HepG2 (cell line): ENCODE data around the gene RECQL5. TPM values are rescaled to one million over a fixed set of nuclear protein-coding genes. Genes with fewer than 3 reads are reported as not detected.
A peak's percentile ranks its signal among the peaks of the same experiment; 100 is the strongest.

Experiments
- AHDC1 ChIP-seq: sonication (generic); formaldehyde crosslinking; IDR thresholded peaks from 2 replicates; pipeline ENCODE4 v1.5.1; 2020; ENCODE audit warnings: mild to moderate bottlenecking, missing genetic modification reagents, borderline replicate concordance
- AHR ChIP-seq: IDR thresholded peaks from 2 replicates; pipeline ENCODE4 v1.6.1; 2018; ENCODE audit warnings: missing genetic modification reagents, missing compliant biosample characterization
- ATF3 ChIP-seq: sonication (generic); formaldehyde crosslinking; IDR thresholded peaks from 2 replicates; pipeline ENCODE4 v1.4.0; 2020; ENCODE audit warnings: missing genetic modification reagents
- EEA1 ChIP-seq: sonication (generic); formaldehyde crosslinking; IDR thresholded peaks from 2 replicates; pipeline ENCODE4 v1.5.1; 2020; ENCODE audit warnings: mild to moderate bottlenecking, missing genetic modification reagents, borderline replicate concordance
- FOXK1 ChIP-seq: sonication (generic); formaldehyde crosslinking; IDR thresholded peaks from 2 replicates; pipeline ENCODE4 v1.4.0; 2020; ENCODE audit warnings: low read depth, missing genetic modification reagents, borderline replicate concordance
- HNF4A ChIP-seq: sonication (generic); formaldehyde crosslinking; IDR thresholded peaks from 2 replicates; pipeline ENCODE4 v1.4.0; 2020; ENCODE audit warnings: missing genetic modification reagents
- HOXA7 ChIP-seq: sonication (generic); formaldehyde crosslinking; IDR thresholded peaks from 2 replicates; pipeline ENCODE4 v1.8.1; 2022; ENCODE audit warnings: mild to moderate bottlenecking, missing genetic modification reagents, moderate library complexity
- HOXA9 ChIP-seq: sonication (generic); formaldehyde crosslinking; IDR thresholded peaks from 2 replicates; pipeline ENCODE4 v1.8.1; 2022; ENCODE audit warnings: missing genetic modification reagents, mild to moderate bottlenecking, moderate library complexity, borderline replicate concordance
- MLX ChIP-seq: IDR thresholded peaks from 2 replicates; pipeline ENCODE4 v1.6.1; 2016
- NR2F6 ChIP-seq, 2 experiments: IDR thresholded peaks; 2 replicates each; pipeline ENCODE4 v1.6.1; 2016; ENCODE audit warnings: antibody characterized with exemption in 1 of 2, mild to moderate bottlenecking in 1 of 2
- REPIN1 ChIP-seq: sonication (generic); formaldehyde crosslinking; IDR thresholded peaks from 2 replicates; pipeline ENCODE4 v1.8.0; 2022; ENCODE audit warnings: missing genetic modification reagents, low read depth, mild to moderate bottlenecking, borderline replicate concordance
- SMAD1 ChIP-seq: sonication (generic); formaldehyde crosslinking; IDR thresholded peaks from 2 replicates; pipeline ENCODE4 v1.4.0; 2020; ENCODE audit warnings: missing genetic modification reagents, low read depth, mild to moderate bottlenecking, borderline replicate concordance
- THAP11 ChIP-seq: IDR thresholded peaks from 2 replicates; pipeline ENCODE4 v1.6.1; 2016; ENCODE audit warnings: missing biosample characterization, missing genetic modification reagents
- ZBTB21 ChIP-seq: sonication (generic); formaldehyde crosslinking; IDR thresholded peaks from 2 replicates; pipeline ENCODE4 v1.4.0; 2020; ENCODE audit warnings: missing genetic modification reagents
- ZNF160 ChIP-seq: sonication (generic); formaldehyde crosslinking; IDR thresholded peaks from 2 replicates; pipeline ENCODE4 v1.8.0; 2022; ENCODE audit warnings: mild to moderate bottlenecking, inconsistent platforms, missing genetic modification reagents
- ZNF292 ChIP-seq: sonication (generic); formaldehyde crosslinking; IDR thresholded peaks from 2 replicates; pipeline ENCODE4 v1.8.1; 2022; ENCODE audit warnings: mild to moderate bottlenecking, low read depth, missing genetic modification reagents, borderline replicate concordance
- ZNF557 ChIP-seq: sonication (generic); formaldehyde crosslinking; IDR thresholded peaks from 2 replicates; pipeline ENCODE4 v1.4.0; 2020; ENCODE audit warnings: missing genetic modification reagents
- ZNF687 ChIP-seq: sonication (generic); formaldehyde crosslinking; IDR thresholded peaks from 2 replicates; pipeline ENCODE4 v1.5.1; 2020; ENCODE audit warnings: mild to moderate bottlenecking, missing genetic modification reagents, moderate library complexity
- polyA plus RNA-seq, 8 experiments: library from polyadenylated mRNA; depleted of rRNA in 3 of 8; stranded (reverse) in 7 of 8; unstranded in 1 of 8; fragments of >200 nt; fragmentation: Illumina TruSeq in 4 of 8; extraction: Trizol in 4 of 8; gene quantifications; 2 replicates each; pipeline versions ENCODE4 v1.2.1 to v1.2.3, GENCODE V29; 2011 to 2016; ENCODE audit warnings: low read depth in 4 of 8, missing spikeins in 1 of 8, mixed read lengths in 1 of 8; ENCODE audit not compliant: insufficient read depth in 1 of 8
- total RNA-seq, 5 experiments: library from RNA; depleted of rRNA; stranded (reverse); fragments of >200 nt; fragmentation: Illumina TruSeq; extraction: Trizol; gene quantifications; 2 replicates each; pipeline ENCODE4 v1.2.3, GENCODE V29; 2016; ENCODE audit warnings: low read depth in 1 of 5

Gene RECQL5
- total and polyA plus RNA-seq, 2 of the 13 experiments (the other 11 are each of a cell fraction or from before 2014, with no cell fraction given), result 27.7 to 32.0 TPM

- TF ChIP-seq FOXK1 (no peak), MLX (CRISPR knock-in tag) (peak; percentile 84; the same call in 1 of the 2 replicates), HOXA9 (CRISPR knock-in tag) (no peak), ZBTB21 (CRISPR knock-in tag) (no peak), EEA1 (no peak), ZNF557 (CRISPR knock-in tag) (0 out of 2 replicates have a peak, but pooled peaks have one; percentile 30), HOXA7 (CRISPR knock-in tag) (no peak), ATF3 (CRISPR knock-in tag) (0 out of 2 replicates have a peak, but pooled peaks have one; percentile 39), ZNF160 (CRISPR knock-in tag) (no peak), REPIN1 (CRISPR knock-in tag) (peak; percentile 55; the same call in 1 of the 2 replicates), ZNF687 (CRISPR knock-in tag) (peak; percentile 74), AHR (CRISPR knock-in tag) (no peak), NR2F6 (IDR thresholded peaks at IDR 0.05) (peak; percentile 58), NR2F6 (CRISPR knock-in tag; IDR thresholded peaks at IDR 0.05) (peak; percentile 42; the same call in 1 of the 2 replicates), HNF4A (CRISPR knock-in tag) (peak; percentile 90), SMAD1 (CRISPR knock-in tag) (no peak), AHDC1 (CRISPR knock-in tag) (peak; percentile 23; the same call in 1 of the 2 replicates), ZNF292 (peak; percentile 61; the same call in 1 of the 2 replicates), THAP11 (CRISPR knock-in tag) (0 out of 2 replicates have a peak, but pooled peaks have one; percentile 28)
Observed at GRCh38 chr17:75610103-75610984, 56.6 kb downstream of the RECQL5 start (continued).
